Measurements from ENCODE around the gene EVA1C. TPM values are rescaled to one million over a fixed set of nuclear protein-coding genes. Genes with fewer than 3 reads are reported as not detected.

EVA1C gene
- total RNA-seq, 1 experiment from 2014 or later = 29.3 TPM

DNA sequence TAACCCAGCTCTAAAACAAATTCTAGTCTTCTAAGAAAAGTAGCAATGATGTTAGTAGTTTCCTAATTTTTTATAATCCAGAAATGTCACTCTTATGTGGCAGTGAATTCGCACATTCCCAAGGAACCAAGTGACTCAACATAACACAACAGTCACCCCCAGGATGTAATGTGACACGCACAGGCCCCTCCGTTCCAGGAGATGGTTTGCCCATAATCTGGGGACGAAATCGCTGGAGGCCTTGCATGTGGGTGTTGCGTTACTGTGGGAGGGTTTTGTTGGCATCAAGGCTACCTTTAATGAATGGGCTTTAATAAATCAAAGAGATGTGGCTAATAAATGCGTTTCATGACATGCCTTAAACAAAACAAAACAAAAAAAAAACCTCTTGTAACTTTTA is 50.9 kb downstream of the EVA1C start:
- DNase-seq (ENCODE audit: low read depth, low spot score) (peak; percentile 69), ATAC-seq (peak; percentile 81)
- H3K9me2 ChIP-seq (ENCODE audit: insufficient read depth) = no peaks in the 10 kb centered on the region
- H3K36me3 ChIP-seq (ENCODE audit: control insufficient read depth in 1 of 2, insufficient read depth in 2 of 2, low read length in 2 of 2) = peaks cover 0 to 32% of the 10 kb centered on the region in 2 experiments; a peak in 2 of 4 replicates
- ChIA-PET RAD21 (ENCODE audit: low non-redundant PET in 1 of 2, low total read pairs in 2 of 2, uncharacterized antibody in 2 of 2, unreplicated experiment in 2 of 2) (no interaction called here), CTCF (no interaction called here), POLR2A (interaction anchor here (1.3 kb wide), 2 partner anchors 12 to 149 kb away, joined by 3 read pairs; partner anchors contain the start of gene CFAP298)
- no peaks in the 10 kb centered on the region for H3K27me3 ChIP-seq (ENCODE audit: insufficient read depth, low read length)
- H3K4me2 ChIP-seq (ENCODE audit: low read length) = peak overlapping the region; percentile 71
- peaks cover 59 to 65% of the 10 kb centered on the region in 2 experiments for H3K4me1 ChIP-seq (ENCODE audit: control insufficient read depth in 1 of 2, insufficient read depth in 2 of 2, low read length in 2 of 2)
- no peak overlapping the region for H2AFZ ChIP-seq (ENCODE audit: low read depth, low read length, poor library complexity, severe bottlenecking)
- no TSS peak for BruUV-seq (replicated peaks)
- peak overlapping the region; percentile 91 for H3K27ac ChIP-seq (ENCODE audit: low read depth, low read length)
- peaks cover 28% of the 10 kb centered on the region for H3K79me2 ChIP-seq (ENCODE audit: insufficient read depth, low read length)
- H3K9me3 ChIP-seq (ENCODE audit: control insufficient read depth in 1 of 2, insufficient read depth in 1 of 2, low read depth in 1 of 2, low read length in 2 of 2) = no peaks in the 10 kb centered on the region
- no peaks in the 10 kb centered on the region for H4K20me1 ChIP-seq (ENCODE audit: insufficient read depth)
- intact Hi-C loops (cut with micrococcal nuclease) = no loop called here
- H3K4me3 ChIP-seq (replicated peaks in 1 of 2; ENCODE audit: low read depth in 1 of 2, low read length in 2 of 2) = peak overlapping the region in 1 of 2 experiments; percentile 42; a peak in 2 of 4 replicates
- TF ChIP-seq SP1 (IDR thresholded peaks at IDR 0.05; ENCODE audit: low read depth) (peak; percentile 32; the same call in 1 of the 2 replicates), CEBPB (IDR thresholded peaks at IDR 0.05; ENCODE audit: low read depth) (no peak), CBX3 (IDR thresholded peaks at IDR 0.05; ENCODE audit: low read depth) (no peak), ZNF274 (IDR thresholded peaks at IDR 0.05; ENCODE audit: low read depth, low read length) (no peak), FOSL1 (IDR thresholded peaks at IDR 0.05; ENCODE audit: low read depth) (peak; percentile 25; the same call in 1 of the 2 replicates), JUND (IDR thresholded peaks at IDR 0.05) (peak; percentile 39; the same call in 1 of the 2 replicates), TCF7L2 (IDR thresholded peaks at IDR 0.05; ENCODE audit: borderline replicate concordance, extremely low read depth, insufficient read depth, insufficient read length) (no peak)
- TF ChIP-seq, protein P1, sequence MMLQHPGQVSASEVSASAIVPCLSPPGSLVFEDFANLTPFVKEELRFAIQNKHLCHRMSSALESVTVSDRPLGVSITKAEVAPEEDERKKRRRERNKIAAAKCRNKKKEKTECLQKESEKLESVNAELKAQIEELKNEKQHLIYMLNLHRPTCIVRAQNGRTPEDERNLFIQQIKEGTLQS (IDR thresholded peaks at IDR 0.05) = no peak
- TF ChIP-seq, protein P2, sequence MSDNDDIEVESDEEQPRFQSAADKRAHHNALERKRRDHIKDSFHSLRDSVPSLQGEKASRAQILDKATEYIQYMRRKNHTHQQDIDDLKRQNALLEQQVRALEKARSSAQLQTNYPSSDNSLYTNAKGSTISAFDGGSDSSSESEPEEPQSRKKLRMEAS (IDR thresholded peaks at IDR 0.05) = 0 out of 2 replicates have a peak, but pooled peaks have one; percentile 20
- TF ChIP-seq, protein P3, sequence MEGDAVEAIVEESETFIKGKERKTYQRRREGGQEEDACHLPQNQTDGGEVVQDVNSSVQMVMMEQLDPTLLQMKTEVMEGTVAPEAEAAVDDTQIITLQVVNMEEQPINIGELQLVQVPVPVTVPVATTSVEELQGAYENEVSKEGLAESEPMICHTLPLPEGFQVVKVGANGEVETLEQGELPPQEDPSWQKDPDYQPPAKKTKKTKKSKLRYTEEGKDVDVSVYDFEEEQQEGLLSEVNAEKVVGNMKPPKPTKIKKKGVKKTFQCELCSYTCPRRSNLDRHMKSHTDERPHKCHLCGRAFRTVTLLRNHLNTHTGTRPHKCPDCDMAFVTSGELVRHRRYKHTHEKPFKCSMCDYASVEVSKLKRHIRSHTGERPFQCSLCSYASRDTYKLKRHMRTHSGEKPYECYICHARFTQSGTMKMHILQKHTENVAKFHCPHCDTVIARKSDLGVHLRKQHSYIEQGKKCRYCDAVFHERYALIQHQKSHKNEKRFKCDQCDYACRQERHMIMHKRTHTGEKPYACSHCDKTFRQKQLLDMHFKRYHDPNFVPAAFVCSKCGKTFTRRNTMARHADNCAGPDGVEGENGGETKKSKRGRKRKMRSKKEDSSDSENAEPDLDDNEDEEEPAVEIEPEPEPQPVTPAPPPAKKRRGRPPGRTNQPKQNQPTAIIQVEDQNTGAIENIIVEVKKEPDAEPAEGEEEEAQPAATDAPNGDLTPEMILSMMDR (IDR thresholded peaks at IDR 0.05 in 2 of 3, conservative IDR thresholded peaks at IDR 0.05 in 1 of 3; ENCODE audit: borderline replicate concordance in 1 of 3, insufficient read depth in 1 of 3, low read depth in 2 of 3, low read length in 2 of 3) = no peak
- peak overlapping the region; percentile 47 for H3K9ac ChIP-seq (ENCODE audit: low read length)

All from HCT116 (cell line).